Heart left ventricle (tissue), 13 donors: ENCODE data around the gene SORCS1.

ENCODE experiments used
- POLR2A ChIP-seq, 2 donors: fragments of 450-650 bp; IDR thresholded peaks; one replicate each; pipeline ENCODE4 v1.6.1; 2017; ENCODE audit warnings: antibody characterized with exemption in 2 of 2, mild to moderate bottlenecking in 2 of 2, moderate library complexity in 2 of 2
- TF ChIP-seq, protein P1 (sequence below), 12 donors: fragments of 200-600 bp; sonication (generic) in 4 of 12; IDR thresholded peaks; one replicate each; pipeline versions ENCODE4 v1.5.0 to v1.8.0; 2018 to 2022; ENCODE audit warnings: antibody characterized with exemption in 12 of 12, mild to moderate bottlenecking in 5 of 12
- donor health status: ischemic (EF 13 %, LVEDD 7.1; RV severe dilation, severe dysfunction).
- donor health status: DM: no; HTN: yes; CAD: no.
- donor health status: DM: no; HTN: no; CAD: no.
- donor health status: ischemic (EF 25% LVEDD 6.9; RV normal size, moderate dysfunction).
- donor health status: ischemic (EF 25% LVEDD 5.7; RV mildly dilated, moderate dysfunction).
- donor health status: ischemic (EF 35%, LVEDD 5.7; RV mildly dilated, moderate dysfunction).
- donor health status: nonischemic (EF 11% LVEDD 7.7; RV severe dilation, severe dysfunction).
- donor health status: DM: yes; HTN: yes; CAD: no.
- donor health status: PGD.
- donor health status: ischemic (EF 29% LVEDD 5.4; RV normal size, mild dysfunction).
- donor health status: nonischemic (EF 23%, LVEDD 6.1; RV moderate dilation, normal function).

DNA sequence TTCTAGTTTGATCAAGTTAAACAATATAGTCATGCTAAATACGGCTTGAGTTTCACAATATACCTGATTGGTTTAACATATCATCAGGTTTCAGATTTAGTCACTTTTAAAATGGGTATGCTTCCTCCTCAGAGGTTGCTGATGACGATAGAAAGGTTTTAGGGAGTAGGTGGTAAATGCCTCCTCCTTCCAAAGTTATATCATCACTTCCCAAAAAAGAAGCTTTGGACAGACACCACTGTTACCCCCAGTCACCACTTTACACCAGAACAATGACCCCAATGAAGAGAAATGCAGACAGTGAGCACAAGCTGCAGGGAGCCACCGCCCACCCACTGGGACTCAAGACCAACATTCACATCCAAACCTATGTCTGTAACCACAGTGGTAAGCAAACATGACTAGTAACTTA is 244.6 kb downstream of the SORCS1 start:
- TF ChIP-seq, protein P1, sequence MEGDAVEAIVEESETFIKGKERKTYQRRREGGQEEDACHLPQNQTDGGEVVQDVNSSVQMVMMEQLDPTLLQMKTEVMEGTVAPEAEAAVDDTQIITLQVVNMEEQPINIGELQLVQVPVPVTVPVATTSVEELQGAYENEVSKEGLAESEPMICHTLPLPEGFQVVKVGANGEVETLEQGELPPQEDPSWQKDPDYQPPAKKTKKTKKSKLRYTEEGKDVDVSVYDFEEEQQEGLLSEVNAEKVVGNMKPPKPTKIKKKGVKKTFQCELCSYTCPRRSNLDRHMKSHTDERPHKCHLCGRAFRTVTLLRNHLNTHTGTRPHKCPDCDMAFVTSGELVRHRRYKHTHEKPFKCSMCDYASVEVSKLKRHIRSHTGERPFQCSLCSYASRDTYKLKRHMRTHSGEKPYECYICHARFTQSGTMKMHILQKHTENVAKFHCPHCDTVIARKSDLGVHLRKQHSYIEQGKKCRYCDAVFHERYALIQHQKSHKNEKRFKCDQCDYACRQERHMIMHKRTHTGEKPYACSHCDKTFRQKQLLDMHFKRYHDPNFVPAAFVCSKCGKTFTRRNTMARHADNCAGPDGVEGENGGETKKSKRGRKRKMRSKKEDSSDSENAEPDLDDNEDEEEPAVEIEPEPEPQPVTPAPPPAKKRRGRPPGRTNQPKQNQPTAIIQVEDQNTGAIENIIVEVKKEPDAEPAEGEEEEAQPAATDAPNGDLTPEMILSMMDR (IDR thresholded peaks at IDR 0.05), result no peak
- no peak for TF ChIP-seq POLR2A (IDR thresholded peaks at IDR 0.05)
